IMR-90 (cell line): ENCODE data around the gene SLC39A11. TPM values are rescaled to one million over a fixed set of nuclear protein-coding genes. Genes with fewer than 3 reads are reported as not detected.

Experiments
- ATAC-seq: fragments of 200-7000 bp; cut with Tn5 transposase; 2 replicates; pipeline ENCODE4 v1.9.1; 2020; ENCODE audit warnings: low read depth, mild to moderate bottlenecking, moderate library complexity
- BruUV-seq: library from RNA; stranded (reverse); fragments of 400-500 nt; replicated peaks from 2 replicates; lab custom pipeline; 2021; lab: Mats Ljungman, UMichigan
- CTCF ChIA-PET: fragments of 300-600 bp; formaldehyde crosslinking; extraction: SDS; loops from one replicate; lab custom pipeline; 2021; ENCODE audit warnings: antibody characterized with exemption; lab: Yijun Ruan, JAX
- POLR2A ChIA-PET: fragments of 300-600 bp; sonication (Branson Sonifier 250); formaldehyde crosslinking; loops from one replicate; lab custom pipeline; 2022; ENCODE audit warnings: antibody characterized with exemption; ENCODE audit not compliant: unreplicated experiment; lab: Charles Lee
- DNase-seq: peaks from one replicate; pipeline ENCODE4 v3.0.0; 2013
- H2AFZ ChIP-seq: replicated peaks from 2 replicates; pipeline ENCODE3; 2013; ENCODE audit warnings: low read length, mild to moderate bottlenecking; ENCODE audit not compliant: poor library complexity
- H2AK5ac ChIP-seq: 2 replicates; pipeline ENCODE4 v1.6.1; 2013; ENCODE audit warnings: low read depth, low read length, inconsistent platforms
- H2AK9ac ChIP-seq: replicated peaks from 2 replicates; pipeline ENCODE3; 2013; ENCODE audit warnings: mild to moderate bottlenecking, low read depth, low read length, moderate library complexity; ENCODE audit not compliant: poor library complexity
- H2BK120ac ChIP-seq: 2 replicates; pipeline ENCODE4 v1.6.1; 2013; ENCODE audit warnings: low read depth, low read length, inconsistent platforms
- H2BK15ac ChIP-seq: 3 replicates; pipeline ENCODE4 v1.6.1; 2013; ENCODE audit warnings: low read depth, low read length, inconsistent platforms
- H2BK20ac ChIP-seq: 2 replicates; pipeline ENCODE4 v1.6.1; 2013; ENCODE audit warnings: low read depth, mild to moderate bottlenecking, inconsistent platforms, low read length, moderate library complexity
- H2BK5ac ChIP-seq: 2 replicates; pipeline ENCODE4 v1.6.1; 2013; ENCODE audit warnings: mild to moderate bottlenecking, low read depth, low read length, inconsistent platforms; ENCODE audit not compliant: poor library complexity, severe bottlenecking
- H3K14ac ChIP-seq: replicated peaks from 2 replicates; pipeline ENCODE4 v1.6.1; 2013; ENCODE audit warnings: low read depth, low read length, inconsistent platforms
- H3K18ac ChIP-seq: 2 replicates; pipeline ENCODE4 v1.6.1; 2013; ENCODE audit warnings: low read depth, low read length, control low read depth
- H3K23ac ChIP-seq: 2 replicates; pipeline ENCODE4 v1.6.1; 2013; ENCODE audit warnings: low read depth, low read length, inconsistent platforms
- H3K27ac ChIP-seq: 2 replicates; pipeline ENCODE4 v1.5.1; 2013; ENCODE audit warnings: mild to moderate bottlenecking, control low read depth, low read length; ENCODE audit not compliant: insufficient read depth
- H3K27me3 ChIP-seq: 2 replicates; pipeline ENCODE4 v1.6.1; 2013; ENCODE audit warnings: low read length; ENCODE audit not compliant: control insufficient read depth, insufficient read depth
- H3K36me3 ChIP-seq: 2 replicates; pipeline ENCODE4 v1.6.1; 2013; ENCODE audit warnings: low read length, mixed read lengths; ENCODE audit not compliant: control insufficient read depth, insufficient read depth
- H3K4ac ChIP-seq: 2 replicates; pipeline ENCODE4 v1.6.1; 2013; ENCODE audit warnings: low read depth, low read length, inconsistent platforms
- H3K4me1 ChIP-seq: 2 replicates; pipeline ENCODE4 v1.6.1; 2013; ENCODE audit warnings: low read length, mixed read lengths; ENCODE audit not compliant: control insufficient read depth, insufficient read depth
- H3K4me2 ChIP-seq: 2 replicates; pipeline ENCODE4 v1.6.1; 2013; ENCODE audit warnings: low read depth, mild to moderate bottlenecking, control low read depth, low read length, moderate library complexity
- H3K4me3 ChIP-seq: 2 replicates; pipeline ENCODE4 v1.5.1; 2013; ENCODE audit warnings: low read depth, mild to moderate bottlenecking, control low read depth, low read length, moderate library complexity; ENCODE audit not compliant: insufficient read depth
- H3K56ac ChIP-seq: 2 replicates; pipeline ENCODE4 v1.6.1; 2013; ENCODE audit warnings: low read length, inconsistent platforms; ENCODE audit not compliant: insufficient read depth; ENCODE audit errors: extremely low read depth
- H3K79me1 ChIP-seq, 2 experiments: 2 replicates each; pipeline ENCODE4 v1.6.1; 2013; ENCODE audit warnings: low read length in 2 of 2, inconsistent platforms in 1 of 2, low read depth in 1 of 2
- H3K9ac ChIP-seq: 2 replicates; pipeline ENCODE4 v1.6.1; 2013; ENCODE audit warnings: low read depth, low read length, control low read depth
- H3K9me1 ChIP-seq: 2 replicates; pipeline ENCODE4 v1.6.1; 2013; ENCODE audit warnings: low read length, inconsistent platforms; ENCODE audit not compliant: insufficient read depth
- H3K9me3 ChIP-seq: 2 replicates; pipeline ENCODE4 v1.6.1; 2013; ENCODE audit warnings: low read length; ENCODE audit not compliant: control insufficient read depth, insufficient read depth
- H4K20me1 ChIP-seq: 2 replicates; pipeline ENCODE4 v1.6.1; 2013; ENCODE audit warnings: low read length, inconsistent platforms; ENCODE audit not compliant: insufficient read depth
- H4K5ac ChIP-seq: 2 replicates; pipeline ENCODE4 v1.6.1; 2013; ENCODE audit warnings: mild to moderate bottlenecking, low read depth, low read length, control low read depth
- H4K8ac ChIP-seq, 2 experiments: 2 replicates each; pipeline ENCODE4 v1.6.1; 2013; ENCODE audit warnings: low read depth in 2 of 2, low read length in 2 of 2, control low read depth in 1 of 2, inconsistent platforms in 1 of 2
- H4K91ac ChIP-seq: 2 replicates; pipeline ENCODE4 v1.6.1; 2013; ENCODE audit warnings: low read depth, low read length, inconsistent platforms; ENCODE audit not compliant: insufficient read depth
- ELK1 ChIP-seq: fragments of 150-350 bp; IDR thresholded peaks from 2 replicates; pipeline ENCODE4 v1.6.1; 2016; ENCODE audit warnings: low read depth, mild to moderate bottlenecking, low read length, moderate library complexity, borderline replicate concordance
- RFX5 ChIP-seq: IDR thresholded peaks from 2 replicates; pipeline ENCODE4 v1.8.0; 2012; ENCODE audit warnings: low read depth, mild to moderate bottlenecking, low read length, moderate library complexity
- WGBS, 2 experiments: methylation state at CpG; one replicate each; pipeline versions ENCODE4 v1.1.5 to v1.1.7; 2013; ENCODE audit warnings: missing lambda C conversion rate in 2 of 2; ENCODE audit not compliant: insufficient read length in 1 of 2; ENCODE audit errors: extremely low coverage in 2 of 2; 5-methylcytosine and 5-hydroxymethylcytosine counted together
- dilution Hi-C: fragments of 300-500 bp; cut with HindIII; formaldehyde crosslinking; loops from one replicate; pipeline ENCODE4 v1.14.3; 2018; ENCODE audit warnings: low sequenced_read_pairs; ENCODE audit not compliant: unreplicated experiment
- in situ Hi-C: fragments of 300-500 bp; cut with MboI; formaldehyde crosslinking; loops from 3 replicates; pipeline ENCODE4 v1.14.3; 2019; ENCODE audit warnings: low sequenced_read_pairs, inconsistent platforms, mixed read lengths
- intact Hi-C: fragments of 100-400 bp; cut with micrococcal nuclease; formaldehyde crosslinking; loops from 2 replicates; pipeline ENCODE4 v1.10.0; 2022
- polyA plus RNA-seq, 3 experiments: library from polyadenylated mRNA; depleted of rRNA; stranded (reverse); fragments of >200 nt; gene quantifications; 2 replicates each; pipeline ENCODE4 v1.2.3, GENCODE V29; 2012; ENCODE audit warnings: low replicate concordance in 1 of 3
- total RNA-seq: library from RNA; depleted of rRNA; stranded (reverse); fragments of >200 nt; gene quantifications from 2 replicates; pipeline ENCODE4 v1.2.3, GENCODE V29; 2012

The SLC39A11 gene
- total and polyA plus RNA-seq, 2 of the 4 experiments (the other 2 are of a cell fraction) = 8.8 to 14.3 TPM

GRCh38 chr17:72761431-72761830 lies 331.1 kb downstream of the SLC39A11 start:
- POLR2A ChIA-PET = no interaction called here
- no peak overlapping the region for H3K4me2 ChIP-seq
- H3K4me3 ChIP-seq = no peak overlapping the region
- H2AK9ac ChIP-seq = no peak overlapping the region
- no peak overlapping the region for H2BK120ac ChIP-seq
- no peak for ATAC-seq
- no peak overlapping the region for H2BK5ac ChIP-seq
- no peak overlapping the region for H3K18ac ChIP-seq
- no peak overlapping the region for H2AK5ac ChIP-seq
- H2AFZ ChIP-seq = no peak overlapping the region
- BruUV-seq = no TSS peak
- H4K91ac ChIP-seq = no peak overlapping the region
- TF ChIP-seq RFX5 (no peak), ELK1 (no peak)
- no peaks in the 10 kb centered on the region for H3K27me3 ChIP-seq
- peaks cover 4% of the 10 kb centered on the region; the same call in 1 of the 2 replicates for H3K9me1 ChIP-seq
- CTCF ChIA-PET = no interaction called here
- DNase-seq = no peak
- H4K8ac ChIP-seq = no peak overlapping the region
- H3K4me1 ChIP-seq = peaks cover 3% of the 10 kb centered on the region; the same call in 1 of the 2 replicates
- no peak overlapping the region for H2BK20ac ChIP-seq
- H3K27ac ChIP-seq = no peak overlapping the region
- no CpG with 5 or more reads among the region's 3 CpGs for WGBS, 2 experiments
- intact Hi-C loops (no loop called here), in situ Hi-C loops (no loop called here), dilution Hi-C loops (no loop called here)
- H3K4ac ChIP-seq = no peak overlapping the region
- H3K56ac ChIP-seq = no peak overlapping the region
- H3K79me1 ChIP-seq = no peaks in the 10 kb centered on the region
- no peak overlapping the region for H2BK15ac ChIP-seq
- no peaks in the 10 kb centered on the region for H3K9me3 ChIP-seq
- H3K36me3 ChIP-seq = no peaks in the 10 kb centered on the region
- H3K14ac ChIP-seq = no peak overlapping the region
- no peak overlapping the region for H3K9ac ChIP-seq
- H4K20me1 ChIP-seq = no peaks in the 10 kb centered on the region
- no peak overlapping the region for H4K5ac ChIP-seq
- H3K23ac ChIP-seq = no peak overlapping the region
